T-helper 22 cell (primary cell): ENCODE results near the gene COL5A2.

Experiments
- DNase-seq: peaks from one replicate; pipeline ENCODE4 v3.0.0-alpha.2; 2020; ENCODE audit warnings: low read depth

Gene COL5A2

GRCh38 chr2:189049709-189050164, 129.8 kb downstream of the COL5A2 start:
- no peak for DNase-seq

- DNase-seq = no peak
Observed at GRCh38 chr2:189048189-189048588, 131.4 kb downstream of the COL5A2 start.

GRCh38 chr2:189047171-189047888, 132.2 kb downstream of the COL5A2 start:
- DNase-seq = no peak

GRCh38 chr2:189046320-189046719, 133.2 kb downstream of the COL5A2 start:
- no peak for DNase-seq

- no peak for DNase-seq
Observed at GRCh38 chr2:189045836-189046235, 133.7 kb downstream of the COL5A2 start.

GRCh38 chr2:189037518-189037917, 142.0 kb downstream of the COL5A2 start:
- no peak for DNase-seq

- no peak for DNase-seq
Observed at GRCh38 chr2:189024901-189025618, 154.5 kb downstream of the COL5A2 start.

- DNase-seq = no peak
Observed at GRCh38 chr2:189022492-189022891, 157.1 kb downstream of the COL5A2 start.

- no peak for DNase-seq
Observed at GRCh38 chr2:189022053-189022481, 157.5 kb downstream of the COL5A2 start.

GRCh38 chr2:189020179-189020578, 159.4 kb downstream of the COL5A2 start:
- no peak for DNase-seq

GRCh38 chr2:189018631-189019030, 160.9 kb downstream of the COL5A2 start:
- DNase-seq = no peak

GRCh38 chr2:189016311-189016861, 163.2 kb downstream of the COL5A2 start:
- no peak for DNase-seq

- no peak for DNase-seq
Observed at GRCh38 chr2:189015359-189015758, 164.2 kb downstream of the COL5A2 start.

GRCh38 chr2:189014449-189015138, 165.0 kb downstream of the COL5A2 start:
- DNase-seq = no peak

- no peak for DNase-seq
Observed at GRCh38 chr2:189013671-189014448, 165.7 kb downstream of the COL5A2 start.

- DNase-seq = no peak
Observed at GRCh38 chr2:189013031-189013430, 166.5 kb downstream of the COL5A2 start.

GRCh38 chr2:189012351-189012750, 167.2 kb downstream of the COL5A2 start:
- no peak for DNase-seq

GRCh38 chr2:189010536-189010935, 169.0 kb downstream of the COL5A2 start:
- no peak for DNase-seq

- no peak for DNase-seq
Observed at GRCh38 chr2:189008555-189009262, 170.9 kb downstream of the COL5A2 start.

- DNase-seq = no peak
Observed at GRCh38 chr2:189002079-189002478, 177.5 kb downstream of the COL5A2 start.

GRCh38 chr2:189000221-189000620, 179.3 kb downstream of the COL5A2 start:
- DNase-seq = no peak
